Pancreas (tissue), 10 donors: ENCODE results near the gene INPP4B. TPM values are rescaled to one million over a fixed set of nuclear protein-coding genes. Genes with fewer than 3 reads are reported as not detected.

ENCODE experiments used
- ATAC-seq, 4 donors: fragments of 200-7000 bp; cut with Tn5 transposase; one replicate each; pipeline versions ENCODE4 v1.8.0 to v1.9.1; 2020; ENCODE audit warnings: mild to moderate bottlenecking in 4 of 4, moderate library complexity in 4 of 4
- DNase-seq, 6 donors: peaks; one replicate each; pipeline ENCODE4 v3.0.0-alpha.2; 2020
- FAIRE-seq: peaks from 2 replicates; lab custom pipeline; 2012; peaks lifted over from hg19 to GRCh38; lab: Jason Lieb, UNC
- H3K27ac ChIP-seq, 4 donors: fragments of 200-600 bp; sonication (generic); 1 replicate in 3 of 4; 2 replicates in 1 of 4; pipeline versions ENCODE4 v1.5.0 to v1.8.0; 2020
- H3K27me3 ChIP-seq, 4 donors: fragments of 200-600 bp; one replicate each; pipeline ENCODE4 v1.8.0; 2021
- H3K36me3 ChIP-seq, 3 donors: fragments of 200-600 bp; sonication (generic) in 1 of 3; one replicate each; pipeline versions ENCODE4 v1.5.0 to v1.8.0; 2020 to 2021
- H3K4me1 ChIP-seq, 3 donors: fragments of 200-600 bp; one replicate each; pipeline ENCODE4 v1.8.0; 2021
- H3K4me3 ChIP-seq, 4 donors: fragments of 200-600 bp; sonication (generic) in 2 of 4; one replicate each; pipeline versions ENCODE4 v1.5.0 to v1.8.0; 2020 to 2021
- H3K9me3 ChIP-seq, 4 donors: fragments of 200-600 bp; one replicate each; pipeline ENCODE4 v1.8.0; 2021
- CTCF ChIP-seq, 4 donors: fragments of 200-600 bp; sonication (generic) in 3 of 4; IDR thresholded peaks; one replicate each; pipeline versions ENCODE4 v1.5.0 to v1.8.0; 2021; ENCODE audit warnings: antibody characterized with exemption in 4 of 4
- WGBS, 2 donors: extraction: QIAGEN DNeasy Blood & Tissue Kit; methylation state at CpG; one replicate each; pipeline ENCODE4 v1.1.7; 2013; 5-methylcytosine and 5-hydroxymethylcytosine counted together
- intact Hi-C, 3 donors: fragments of 100-400 bp; cut with DNase I; formaldehyde crosslinking; loops; one replicate each; pipeline versions ENCODE4 v1.11.1 to v1.14.2; 2022
- polyA plus RNA-seq, 2 donors: library from polyadenylated mRNA; stranded (reverse); fragments of 200-250 nt; gene quantifications; one replicate each; pipeline ENCODE4 v1.2.3, GENCODE V29; 2013
- total RNA-seq, 6 donors: library from RNA; stranded (reverse); fragmentation: NEBNext Ultra II Directional in 4 of 6; extraction: Animal tissue kit (Norgen Biotek cat#: 25700) in 4 of 6; gene quantifications; one replicate each; pipeline versions ENCODE4 v1.2.1 to v1.2.4, GENCODE V29; 2021 to 2023
- donor health status: healthy with polysubstance abuse.
- donor health status: DM: no; HTN: no; CAD: no; lungs with moderate emphysema.
- donor health status: DM: no; HTN: no; CAD: no.
- donor health status: control.
- donor health status: control.
- donor health status: Bipolar disorder and iron deficiency.
- donor health status: DM: yes; HTN: yes; CAD: no.
- donor health status: DM: no; HTN: no; CAD: no.
- donor health status: DM: no; HTN: no; CAD: no.
- donor health status: DM: yes; HTN: yes; CAD: no.

INPP4B gene
- total and polyA plus RNA-seq, 8 donors = 1.2 to 12.9 (median 5.5) TPM

GRCh38 chr4:142284402-142285221 lies 561.5 kb downstream of the INPP4B start:
- peak overlapping the region in 1 of 4 donors; percentile 38 for H3K27ac ChIP-seq
- no peak overlapping the region for H3K4me3 ChIP-seq
- TF ChIP-seq CTCF (IDR thresholded peaks at IDR 0.05) = no peak
- no peak for FAIRE-seq
- intact Hi-C loops = no loop called here
- no peak for DNase-seq
- H3K27me3 ChIP-seq = no peaks in the 10 kb centered on the region
- no peaks in the 10 kb centered on the region for H3K9me3 ChIP-seq
- ATAC-seq = no peak
- H3K4me1 ChIP-seq = no peaks in the 10 kb centered on the region
- WGBS, 2 donors = 77 to 80% methylated on average over 9 of the region's 9 CpGs
- H3K36me3 ChIP-seq = no peaks in the 10 kb centered on the region

- Histone ChIP-seq H3K36me3 (no peaks in the 10 kb centered on the region), H3K27me3 (no peaks in the 10 kb centered on the region), H3K9me3 (no peaks in the 10 kb centered on the region), H3K27ac (no peak overlapping the region), H3K4me3 (no peak overlapping the region), H3K4me1 (no peaks in the 10 kb centered on the region)
- TF ChIP-seq CTCF (IDR thresholded peaks at IDR 0.05) = peak; percentile 14 to 38 (median 25)
- peak in 1 of 4 donors; percentile 40 for ATAC-seq
- 17 to 23% methylated on average over 2 of the region's 2 CpGs for WGBS, 2 donors
- intact Hi-C loops = no loop called here
- DNase-seq = no peak
- no peak for FAIRE-seq
These were observed 563.1 kb downstream of the INPP4B start for GRCh38 chr4:142282870-142283431.

GRCh38 chr4:142281999-142282398 lies 564.1 kb downstream of the INPP4B start:
- FAIRE-seq (no peak), ATAC-seq (no peak), DNase-seq (no peak)
- Histone ChIP-seq H3K27ac (no peak overlapping the region), H3K4me1 (no peaks in the 10 kb centered on the region), H3K27me3 (no peaks in the 10 kb centered on the region), H3K36me3 (no peaks in the 10 kb centered on the region), H3K4me3 (no peak overlapping the region), H3K9me3 (no peaks in the 10 kb centered on the region)
- no peak for TF ChIP-seq CTCF (IDR thresholded peaks at IDR 0.05)
- intact Hi-C loops = no loop called here
- 75 to 83% methylated on average over 1 of the region's 1 CpG for WGBS, 2 donors

GRCh38 chr4:142278663-142279062 lies 567.4 kb downstream of the INPP4B start:
- FAIRE-seq = no peak
- no peak overlapping the region for H3K27ac ChIP-seq
- TF ChIP-seq CTCF (IDR thresholded peaks at IDR 0.05) = no peak
- no peak for ATAC-seq
- no peaks in the 10 kb centered on the region for H3K4me1 ChIP-seq
- DNase-seq = no peak
- H3K9me3 ChIP-seq = no peaks in the 10 kb centered on the region
- no peaks in the 10 kb centered on the region for H3K36me3 ChIP-seq
- no peak overlapping the region for H3K4me3 ChIP-seq
- H3K27me3 ChIP-seq = no peaks in the 10 kb centered on the region
- intact Hi-C loops = no loop called here

GRCh38 chr4:142278171-142278570 lies 567.9 kb downstream of the INPP4B start:
- DNase-seq (no peak), ATAC-seq (no peak), FAIRE-seq (no peak)
- Histone ChIP-seq H3K27me3 (no peaks in the 10 kb centered on the region), H3K36me3 (no peaks in the 10 kb centered on the region), H3K27ac (no peak overlapping the region), H3K4me1 (no peaks in the 10 kb centered on the region), H3K9me3 (no peaks in the 10 kb centered on the region), H3K4me3 (no peak overlapping the region)
- WGBS, 2 donors = 86 to 100% methylated on average over 1 of the region's 1 CpG
- no peak for TF ChIP-seq CTCF (IDR thresholded peaks at IDR 0.05)
- intact Hi-C loops = no loop called here
